Activated CD8-positive, alpha-beta T cell treated with anti-CD3 and anti-CD28 coated beads for 36 hours (primary cell): Measurements from ENCODE around the gene SLC44A4. TPM values are rescaled to one million over a fixed set of nuclear protein-coding genes. Genes with fewer than 3 reads are reported as not detected.

ENCODE experiments used
- ATAC-seq: fragments of 200-7000 bp; cut with Tn5 transposase; one replicate; pipeline ENCODE4 v1.10.0; 2021; ENCODE audit warnings: mild to moderate bottlenecking, moderate library complexity
- CTCF ChIA-PET: fragments of 350-600 bp; sonication (Branson Sonifier 250); formaldehyde crosslinking; loops from one replicate; lab custom pipeline; 2021; ENCODE audit warnings: antibody characterized with exemption; lab: Charles Lee
- POLR2A ChIA-PET: fragments of 350-600 bp; sonication (Branson Sonifier 250); formaldehyde crosslinking; loops from one replicate; lab custom pipeline; 2021; ENCODE audit warnings: antibody characterized with exemption; lab: Charles Lee
- DNase-seq: peaks from one replicate; pipeline ENCODE4 v3.0.0-alpha.2; 2020
- H3K27ac Mint-ChIP-seq: one replicate; pipeline ENCODE4 v1.8.0; 2021; ENCODE audit warnings: mild to moderate bottlenecking, mixed read lengths
- H3K27me3 Mint-ChIP-seq: one replicate; pipeline ENCODE4 v1.8.0; 2021; ENCODE audit warnings: mixed read lengths
- H3K36me3 Mint-ChIP-seq: one replicate; pipeline ENCODE4 v1.8.0; 2021; ENCODE audit warnings: low read depth, mixed read lengths
- H3K4me1 Mint-ChIP-seq: one replicate; pipeline ENCODE4 v1.8.0; 2021; ENCODE audit warnings: low read depth, mixed read lengths
- H3K4me3 Mint-ChIP-seq: one replicate; pipeline ENCODE4 v1.8.0; 2021; ENCODE audit warnings: mild to moderate bottlenecking, moderate library complexity, mixed read lengths
- H3K9me3 Mint-ChIP-seq: one replicate; pipeline ENCODE4 v1.8.0; 2021; ENCODE audit warnings: mixed read lengths
- intact Hi-C: fragments of 100-400 bp; cut with micrococcal nuclease; formaldehyde crosslinking; loops from one replicate; pipeline ENCODE4 v1.10.0; 2022
- total RNA-seq, 2 experiments: library from RNA; stranded (reverse); gene quantifications; one replicate each; pipeline ENCODE4 v1.2.3, GENCODE V29; 2021
- TF ChIP-seq, protein P1 (sequence below): fragments of 200-600 bp; IDR thresholded peaks from one replicate; pipeline ENCODE4 v1.8.0; 2022; ENCODE audit warnings: antibody characterized with exemption, mild to moderate bottlenecking

Gene SLC44A4
- total RNA-seq, 2 experiments from 2014 or later, result not detected

DNA sequence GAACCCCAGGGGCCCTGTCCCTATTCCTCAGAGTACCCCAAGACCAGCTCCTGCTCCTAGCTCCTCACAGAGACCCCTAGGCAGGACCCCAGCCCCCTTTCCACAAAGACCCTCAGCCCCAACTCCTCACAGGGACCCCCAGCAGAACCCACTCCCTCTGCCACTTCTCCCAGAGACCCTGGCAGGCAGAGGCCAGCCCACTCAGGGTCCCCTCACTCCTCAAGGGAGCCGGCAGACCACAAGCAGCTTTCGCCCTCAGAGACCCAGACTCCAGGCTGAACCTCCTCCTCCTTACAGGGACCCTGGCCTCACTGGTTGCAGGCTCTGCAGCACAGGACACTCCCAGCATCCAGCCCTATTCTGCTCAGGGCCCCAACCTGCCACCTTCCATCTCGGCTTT is 575 bp downstream of the SLC44A4 start:
- DNase-seq, result no peak
- H3K4me3 Mint-ChIP-seq, result no peak overlapping the region
- intact Hi-C loops, result no loop called here
- H3K36me3 Mint-ChIP-seq, result peaks cover 29% of the 10 kb centered on the region
- no peaks in the 10 kb centered on the region for H3K9me3 Mint-ChIP-seq
- H3K27me3 Mint-ChIP-seq, result no peaks in the 10 kb centered on the region
- TF ChIP-seq, protein P1, sequence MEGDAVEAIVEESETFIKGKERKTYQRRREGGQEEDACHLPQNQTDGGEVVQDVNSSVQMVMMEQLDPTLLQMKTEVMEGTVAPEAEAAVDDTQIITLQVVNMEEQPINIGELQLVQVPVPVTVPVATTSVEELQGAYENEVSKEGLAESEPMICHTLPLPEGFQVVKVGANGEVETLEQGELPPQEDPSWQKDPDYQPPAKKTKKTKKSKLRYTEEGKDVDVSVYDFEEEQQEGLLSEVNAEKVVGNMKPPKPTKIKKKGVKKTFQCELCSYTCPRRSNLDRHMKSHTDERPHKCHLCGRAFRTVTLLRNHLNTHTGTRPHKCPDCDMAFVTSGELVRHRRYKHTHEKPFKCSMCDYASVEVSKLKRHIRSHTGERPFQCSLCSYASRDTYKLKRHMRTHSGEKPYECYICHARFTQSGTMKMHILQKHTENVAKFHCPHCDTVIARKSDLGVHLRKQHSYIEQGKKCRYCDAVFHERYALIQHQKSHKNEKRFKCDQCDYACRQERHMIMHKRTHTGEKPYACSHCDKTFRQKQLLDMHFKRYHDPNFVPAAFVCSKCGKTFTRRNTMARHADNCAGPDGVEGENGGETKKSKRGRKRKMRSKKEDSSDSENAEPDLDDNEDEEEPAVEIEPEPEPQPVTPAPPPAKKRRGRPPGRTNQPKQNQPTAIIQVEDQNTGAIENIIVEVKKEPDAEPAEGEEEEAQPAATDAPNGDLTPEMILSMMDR, result no peak
- POLR2A ChIA-PET, result interaction anchor here (1.0 kb wide), 1 partner anchor 74 kb away, joined by 3 read pairs; no protein-coding TSS in a partner anchor
- no peak overlapping the region for H3K27ac Mint-ChIP-seq
- CTCF ChIA-PET, result no interaction called here
- H3K4me1 Mint-ChIP-seq, result no peaks in the 10 kb centered on the region
- no peak for ATAC-seq

DNA sequence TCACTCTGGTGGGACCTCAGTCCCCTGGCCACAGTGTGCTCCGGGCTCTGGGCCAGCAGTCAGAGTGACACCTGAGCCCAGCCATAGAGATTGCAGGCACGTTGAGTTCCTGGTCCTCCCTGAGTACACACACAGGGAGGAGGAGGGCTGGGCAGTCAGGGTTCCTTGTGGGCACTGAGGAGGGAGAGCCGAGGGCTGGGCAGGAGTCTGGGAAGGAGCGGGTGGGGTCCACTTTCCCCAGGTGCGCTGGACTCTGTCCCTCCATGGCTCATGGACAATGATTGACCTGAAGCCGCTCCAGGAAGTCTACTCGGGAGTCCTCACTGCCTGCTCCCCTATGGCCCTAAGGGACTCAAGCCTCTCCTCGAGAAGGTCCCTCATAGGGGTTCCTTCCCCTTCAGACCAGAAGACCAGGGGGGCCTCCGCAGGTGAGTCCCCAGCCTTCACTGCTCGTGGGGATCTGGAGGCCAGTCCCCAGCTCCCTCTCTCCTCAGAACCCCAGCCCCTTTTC is 1.1 kb downstream of the SLC44A4 start:
- TF ChIP-seq, protein P1, result no peak
- Mint-ChIP-seq H3K36me3 (peaks cover 24% of the 10 kb centered on the region), H3K27ac (no peak overlapping the region), H3K4me3 (no peak overlapping the region), H3K9me3 (no peaks in the 10 kb centered on the region), H3K4me1 (no peaks in the 10 kb centered on the region), H3K27me3 (no peaks in the 10 kb centered on the region)
- no peak for ATAC-seq
- intact Hi-C loops, result no loop called here
- no peak for DNase-seq
- CTCF ChIA-PET, result no interaction called here
- POLR2A ChIA-PET, result no interaction called here

- Mint-ChIP-seq H3K9me3 (no peaks in the 10 kb centered on the region), H3K27ac (no peak overlapping the region), H3K27me3 (no peaks in the 10 kb centered on the region), H3K36me3 (peaks cover 18% of the 10 kb centered on the region), H3K4me1 (no peaks in the 10 kb centered on the region), H3K4me3 (no peak overlapping the region)
- DNase-seq (no peak), ATAC-seq (no peak)
- ChIA-PET POLR2A (no interaction called here), CTCF (no interaction called here)
- intact Hi-C loops, result no loop called here
- TF ChIP-seq, protein P1, result no peak
These were observed 1.6 kb downstream of the SLC44A4 start for GRCh38 chr6:31877125-31877650.

GRCh38 chr6:31876357-31876756 is 2.4 kb downstream of the SLC44A4 start:
- Mint-ChIP-seq H3K4me3 (no peak overlapping the region), H3K9me3 (no peaks in the 10 kb centered on the region), H3K36me3 (peaks cover 13% of the 10 kb centered on the region), H3K27me3 (no peaks in the 10 kb centered on the region), H3K4me1 (no peaks in the 10 kb centered on the region), H3K27ac (no peak overlapping the region)
- intact Hi-C loops, result no loop called here
- ChIA-PET CTCF (no interaction called here), POLR2A (interaction anchor here (1.1 kb wide), 1 partner anchor 41 kb away, joined by 3 read pairs; no protein-coding TSS in a partner anchor)
- ATAC-seq, result no peak
- no peak for DNase-seq
- TF ChIP-seq, protein P1, result no peak

GRCh38 chr6:31875877-31876276 is 2.9 kb downstream of the SLC44A4 start:
- H3K4me3 Mint-ChIP-seq, result no peak overlapping the region
- no peaks in the 10 kb centered on the region for H3K9me3 Mint-ChIP-seq
- POLR2A ChIA-PET, result interaction anchor here (1.1 to 2.0 kb wide), 2 partner anchors 12 to 41 kb away, joined by 3 to 9 read pairs; partner anchors contain the start of gene NEU1
- DNase-seq (no peak), ATAC-seq (no peak)
- no peaks in the 10 kb centered on the region for H3K4me1 Mint-ChIP-seq
- CTCF ChIA-PET, result interaction anchor here (1.1 to 2.3 kb wide), 3 partner anchors 12 to 37 kb away, joined by 3 to 9 read pairs (median 3); no protein-coding TSS in a partner anchor
- no peak overlapping the region for H3K27ac Mint-ChIP-seq
- no peaks in the 10 kb centered on the region for H3K27me3 Mint-ChIP-seq
- TF ChIP-seq, protein P1, result no peak
- intact Hi-C loops, result no loop called here
- H3K36me3 Mint-ChIP-seq, result peaks cover 8% of the 10 kb centered on the region
